Spinal cord (tissue), 10 donors: ENCODE results near the gene MORN4. TPM values are rescaled to one million over a fixed set of nuclear protein-coding genes. Genes with fewer than 3 reads are reported as not detected.

ENCODE experiments used
- DNase-seq, 6 donors: peaks; one replicate each; pipeline versions ENCODE4 v3.0.0 to v3.0.0-alpha.2; 2013 to 2015; ENCODE audit warnings: low spot score in 6 of 6, low read depth in 4 of 6
- H3K27ac ChIP-seq: one replicate; pipeline ENCODE4 v1.5.1; 2013; ENCODE audit warnings: low read depth, low read length, control low read depth
- H3K27me3 ChIP-seq: one replicate; pipeline ENCODE4 v1.6.1; 2013; ENCODE audit warnings: low read length; ENCODE audit not compliant: control insufficient read depth, insufficient read depth
- H3K36me3 ChIP-seq: one replicate; pipeline ENCODE4 v1.6.1; 2013; ENCODE audit warnings: low read length; ENCODE audit not compliant: control insufficient read depth, insufficient read depth
- H3K4me1 ChIP-seq: one replicate; pipeline ENCODE4 v1.6.1; 2013; ENCODE audit warnings: low read length; ENCODE audit not compliant: control insufficient read depth, insufficient read depth
- H3K4me3 ChIP-seq: one replicate; pipeline ENCODE4 v1.5.1; 2013; ENCODE audit warnings: low read depth, low read length, control low read depth
- H3K9me3 ChIP-seq: one replicate; pipeline ENCODE4 v1.6.1; 2013; ENCODE audit warnings: low read length; ENCODE audit not compliant: control insufficient read depth, insufficient read depth
- WGBS: methylation state at CpG from one replicate; pipeline ENCODE4 v1.1.5; 2013; ENCODE audit warnings: missing lambda C conversion rate; ENCODE audit not compliant: insufficient coverage; 5-methylcytosine and 5-hydroxymethylcytosine counted together
- polyA plus RNA-seq, 2 donors: library from polyadenylated mRNA; unstranded; fragments of 120-200 nt; gene quantifications; one replicate each; pipeline ENCODE4 v1.2.1, GENCODE V29; 2013; ENCODE audit not compliant: insufficient read length in 2 of 2
- total RNA-seq, 2 donors: library from RNA; depleted of rRNA in 1 of 2; stranded (reverse); fragments of 120-200 nt in 1 of 2; fragments of >200 nt in 1 of 2; gene quantifications; one replicate each; pipeline versions ENCODE4 v1.2.3 to v1.2.4, GENCODE V29; 2013 to 2014
- donor health status: healthy.

Gene MORN4
- total and polyA plus RNA-seq, 4 donors: 19.2 to 45.7 (median 35.9) TPM

- no peaks in the 10 kb centered on the region for H3K27me3 ChIP-seq
- no peaks in the 10 kb centered on the region for H3K9me3 ChIP-seq
- WGBS: 92% methylated on average over 14 of the region's 15 CpGs
- H3K27ac ChIP-seq: no peak overlapping the region
- DNase-seq: no peak
- no peak overlapping the region for H3K4me3 ChIP-seq
- H3K4me1 ChIP-seq: peaks cover 6% of the 10 kb centered on the region
- peaks cover 2% of the 10 kb centered on the region for H3K36me3 ChIP-seq
These were observed 43.1 kb downstream of the MORN4 start for GRCh38 chr10:97590082-97590747.

- WGBS: no CpG with 5 or more reads among the region's 3 CpGs
- H3K27ac ChIP-seq: no peak within 1 kb of the TSS
- H3K9me3 ChIP-seq: no peaks in the 10 kb centered on the region
- no peak within 1 kb of the TSS for H3K4me3 ChIP-seq
- H3K4me1 ChIP-seq: peaks cover 10% of the 10 kb centered on the region
- peaks cover 2% of the 10 kb centered on the region for H3K36me3 ChIP-seq
- no peak for DNase-seq
- no peaks in the 10 kb centered on the region for H3K27me3 ChIP-seq
These were observed 43.8 kb downstream of the MORN4 start, which contains the start of gene C10orf62 for GRCh38 chr10:97589479-97589878. C10orf62 (plus strand) TSS chr10:97589721; CDS start chr10:97589898, 177 bp downstream.

GRCh38 chr10:97587183-97587582, 46.1 kb downstream of the MORN4 start:
- no peak for DNase-seq
- Histone ChIP-seq H3K27me3 (no peaks in the 10 kb centered on the region), H3K4me3 (no peak overlapping the region), H3K9me3 (no peaks in the 10 kb centered on the region), H3K27ac (no peak overlapping the region), H3K4me1 (peaks cover 23% of the 10 kb centered on the region), H3K36me3 (peaks cover 2% of the 10 kb centered on the region)
- 100% methylated on average over 2 of the region's 2 CpGs for WGBS

- no peaks in the 10 kb centered on the region for H3K9me3 ChIP-seq
- H3K36me3 ChIP-seq: peaks cover 2% of the 10 kb centered on the region
- H3K4me1 ChIP-seq: peaks cover 23% of the 10 kb centered on the region
- DNase-seq: no peak
- no peaks in the 10 kb centered on the region for H3K27me3 ChIP-seq
- H3K4me3 ChIP-seq: no peak overlapping the region
- 81% methylated on average over 5 of the region's 5 CpGs for WGBS
- no peak overlapping the region for H3K27ac ChIP-seq
These were observed 47.9 kb downstream of the MORN4 start for GRCh38 chr10:97585439-97585811.

- Histone ChIP-seq H3K4me3 (no peak overlapping the region), H3K4me1 (peaks cover 23% of the 10 kb centered on the region), H3K27me3 (no peaks in the 10 kb centered on the region), H3K9me3 (no peaks in the 10 kb centered on the region), H3K27ac (no peak overlapping the region), H3K36me3 (no peaks in the 10 kb centered on the region)
- 96% methylated on average over 2 of the region's 5 CpGs for WGBS
- DNase-seq: no peak
These were observed 48.4 kb downstream of the MORN4 start for GRCh38 chr10:97584798-97585438.

GRCh38 chr10:97584060-97584797, 49.1 kb downstream of the MORN4 start, which contains the start of gene HOGA1:
HOGA1 (plus strand) TSS chr10:97584389; CDS start chr10:97584704, 315 bp downstream.
- Histone ChIP-seq H3K4me1 (peaks cover 21% of the 10 kb centered on the region), H3K27me3 (no peaks in the 10 kb centered on the region), H3K9me3 (no peaks in the 10 kb centered on the region), H3K27ac (peak within 1 kb of the TSS; percentile 57), H3K4me3 (no peak within 1 kb of the TSS), H3K36me3 (no peaks in the 10 kb centered on the region)
- 20% methylated on average over 3 of the region's 5 CpGs for WGBS
- peak in 4 of 6 donors; percentile 23 to 88 (median 50) for DNase-seq

GRCh38 chr10:97583476-97583875, 49.8 kb downstream of the MORN4 start:
- H3K4me1 ChIP-seq: peaks cover 17% of the 10 kb centered on the region
- no peak for DNase-seq
- peak overlapping the region; percentile 57 for H3K27ac ChIP-seq
- H3K4me3 ChIP-seq: no peak overlapping the region
- H3K36me3 ChIP-seq: no peaks in the 10 kb centered on the region
- no peaks in the 10 kb centered on the region for H3K27me3 ChIP-seq
- no peaks in the 10 kb centered on the region for H3K9me3 ChIP-seq
- WGBS: 77% methylated on average over 11 of the region's 13 CpGs

- Histone ChIP-seq H3K36me3 (no peaks in the 10 kb centered on the region), H3K4me3 (no peak overlapping the region), H3K9me3 (no peaks in the 10 kb centered on the region), H3K27ac (no peak overlapping the region), H3K27me3 (no peaks in the 10 kb centered on the region), H3K4me1 (peaks cover 17% of the 10 kb centered on the region)
- WGBS: 92% methylated on average over 7 of the region's 8 CpGs
- no peak for DNase-seq
These were observed 51.1 kb downstream of the MORN4 start for GRCh38 chr10:97582169-97582568.

GRCh38 chr10:97580421-97581367, 52.6 kb downstream of the MORN4 start:
- Histone ChIP-seq H3K36me3 (no peaks in the 10 kb centered on the region), H3K27me3 (no peaks in the 10 kb centered on the region), H3K9me3 (no peaks in the 10 kb centered on the region), H3K4me1 (peaks cover 18% of the 10 kb centered on the region), H3K4me3 (no peak overlapping the region), H3K27ac (no peak overlapping the region)
- 88% methylated on average over 8 of the region's 9 CpGs for WGBS
- no peak for DNase-seq
